SU-DHL-6 (cell line): ENCODE data around the gene DPH7.

Experiments
- H2AFZ ChIP-seq: fragments of 200-600 bp; sonication (generic); 2 replicates; pipeline ENCODE4 v1.6.1; 2014; ENCODE audit warnings: low read depth, mild to moderate bottlenecking, moderate library complexity, mixed read lengths, antibody characterized with exemption, low read length; ENCODE audit not compliant: severe bottlenecking
- H3F3A ChIP-seq: fragments of 200-600 bp; shearing (Covaris generic); 2 replicates; pipeline ENCODE4 v1.6.0; 2016; ENCODE audit warnings: antibody characterized with exemption, mild to moderate bottlenecking; ENCODE audit not compliant: insufficient read depth
- H3K27ac ChIP-seq: fragments of 200-600 bp; sonication (generic); 2 replicates; pipeline ENCODE4 v1.5.1; 2016; ENCODE audit warnings: low read depth, mild to moderate bottlenecking, low read length, moderate library complexity, mixed read lengths
- H3K27me3 ChIP-seq: fragments of 200-600 bp; sonication (generic), shearing (Covaris generic); 2 replicates; pipeline ENCODE4 v1.6.0; 2014; ENCODE audit warnings: mild to moderate bottlenecking, low read length
- H3K36me3 ChIP-seq: fragments of 200-600 bp; sonication (generic); 2 replicates; pipeline ENCODE4 v1.6.1; 2014; ENCODE audit warnings: mild to moderate bottlenecking, low read length, mixed read lengths
- H3K4me2 ChIP-seq: fragments of 300-600, 200-600 bp; shearing (Covaris generic), sonication (generic); 2 replicates; pipeline ENCODE4 v1.6.0; 2014; ENCODE audit warnings: low read length, low read depth, mild to moderate bottlenecking; ENCODE audit not compliant: poor library complexity, severe bottlenecking
- H3K4me3 ChIP-seq: fragments of 200-600 bp; sonication (generic); 2 replicates; pipeline ENCODE4 v1.5.1; 2014; ENCODE audit warnings: antibody characterized with exemption, low read length, mild to moderate bottlenecking, mixed read lengths; ENCODE audit not compliant: insufficient read depth, poor library complexity, severe bottlenecking
- H3K79me2 ChIP-seq: fragments of 200-600 bp; sonication (generic); 2 replicates; pipeline ENCODE4 v1.6.1; 2014; ENCODE audit warnings: mild to moderate bottlenecking, low read length, moderate library complexity; ENCODE audit not compliant: insufficient read depth
- H3K9ac ChIP-seq: fragments of 200-600 bp; sonication (generic); 2 replicates; pipeline ENCODE4 v1.7.0; 2014; ENCODE audit warnings: mild to moderate bottlenecking, low read length
- H3K9me2 ChIP-seq: fragments of 200-600 bp; sonication (generic); replicated peaks from 2 replicates; pipeline ENCODE4 v1.6.1; 2014; ENCODE audit warnings: low read length; ENCODE audit not compliant: insufficient read depth
- H3K9me3 ChIP-seq: fragments of 200-600 bp; sonication (generic); 2 replicates; pipeline ENCODE4 v1.6.1; 2014; ENCODE audit warnings: low read length, mixed read lengths; ENCODE audit not compliant: insufficient read depth
- H4K20me1 ChIP-seq: fragments of 200-600 bp; sonication (generic); 2 replicates; pipeline ENCODE4 v1.6.1; 2014; ENCODE audit warnings: low read depth, mild to moderate bottlenecking, antibody characterized with exemption, low read length, moderate library complexity, mixed read lengths
- EZH2phosphoT487 ChIP-seq: fragments of 200-600 bp; sonication (generic), shearing (Covaris generic); conservative IDR thresholded peaks from 2 replicates; pipeline ENCODE4 v1.6.1; 2018; ENCODE audit warnings: mild to moderate bottlenecking, antibody characterized with exemption, low read length, moderate library complexity, mixed read lengths
- TF ChIP-seq, protein P1 (sequence below): fragments of 200-600 bp; sonication (generic); IDR thresholded peaks from one replicate; pipeline ENCODE4 v1.5.1; 2017; ENCODE audit warnings: antibody characterized with exemption, mild to moderate bottlenecking, low read length, moderate library complexity; ENCODE audit not compliant: insufficient read depth, poor library complexity, severe bottlenecking

Gene DPH7

GRCh38 chr9:137589441-137590122 is 10.9 kb upstream of the DPH7 start:
- H3K36me3 ChIP-seq, result no peaks in the 10 kb centered on the region
- 0 out of 2 replicates have a peak, but pooled peaks cover 3% of the 10 kb centered on the region for H4K20me1 ChIP-seq
- H3K4me3 ChIP-seq, result peak overlapping the region; percentile 52
- no peak overlapping the region; the same call in 1 of the 2 replicates for H3K27ac ChIP-seq
- peak overlapping the region; percentile 54 for H3K4me2 ChIP-seq
- H3F3A ChIP-seq, result no peaks in the 10 kb centered on the region
- TF ChIP-seq, protein P1, sequence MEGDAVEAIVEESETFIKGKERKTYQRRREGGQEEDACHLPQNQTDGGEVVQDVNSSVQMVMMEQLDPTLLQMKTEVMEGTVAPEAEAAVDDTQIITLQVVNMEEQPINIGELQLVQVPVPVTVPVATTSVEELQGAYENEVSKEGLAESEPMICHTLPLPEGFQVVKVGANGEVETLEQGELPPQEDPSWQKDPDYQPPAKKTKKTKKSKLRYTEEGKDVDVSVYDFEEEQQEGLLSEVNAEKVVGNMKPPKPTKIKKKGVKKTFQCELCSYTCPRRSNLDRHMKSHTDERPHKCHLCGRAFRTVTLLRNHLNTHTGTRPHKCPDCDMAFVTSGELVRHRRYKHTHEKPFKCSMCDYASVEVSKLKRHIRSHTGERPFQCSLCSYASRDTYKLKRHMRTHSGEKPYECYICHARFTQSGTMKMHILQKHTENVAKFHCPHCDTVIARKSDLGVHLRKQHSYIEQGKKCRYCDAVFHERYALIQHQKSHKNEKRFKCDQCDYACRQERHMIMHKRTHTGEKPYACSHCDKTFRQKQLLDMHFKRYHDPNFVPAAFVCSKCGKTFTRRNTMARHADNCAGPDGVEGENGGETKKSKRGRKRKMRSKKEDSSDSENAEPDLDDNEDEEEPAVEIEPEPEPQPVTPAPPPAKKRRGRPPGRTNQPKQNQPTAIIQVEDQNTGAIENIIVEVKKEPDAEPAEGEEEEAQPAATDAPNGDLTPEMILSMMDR, result no peak
- no peak for TF ChIP-seq EZH2phosphoT487
- peak overlapping the region; percentile 69 for H3K9ac ChIP-seq
- no peaks in the 10 kb centered on the region for H3K9me2 ChIP-seq
- H3K9me3 ChIP-seq, result no peaks in the 10 kb centered on the region
- no peaks in the 10 kb centered on the region; the same call in 1 of the 2 replicates for H3K79me2 ChIP-seq
- H2AFZ ChIP-seq, result no peak overlapping the region
- no peaks in the 10 kb centered on the region for H3K27me3 ChIP-seq

GRCh38 chr9:137588891-137589290 is 10.2 kb upstream of the DPH7 start:
- H3K9ac ChIP-seq, result peak overlapping the region; percentile 69
- TF ChIP-seq, protein P1, result no peak
- no peak for TF ChIP-seq EZH2phosphoT487
- H3K9me2 ChIP-seq, result no peaks in the 10 kb centered on the region
- no peak overlapping the region for H3K27ac ChIP-seq
- 0 out of 2 replicates have a peak, but pooled peaks cover 3% of the 10 kb centered on the region for H4K20me1 ChIP-seq
- H3K9me3 ChIP-seq, result no peaks in the 10 kb centered on the region
- H2AFZ ChIP-seq, result no peak overlapping the region
- H3K27me3 ChIP-seq, result no peaks in the 10 kb centered on the region
- no peaks in the 10 kb centered on the region for H3K36me3 ChIP-seq
- peak overlapping the region; percentile 52 for H3K4me3 ChIP-seq
- peak overlapping the region; percentile 54 for H3K4me2 ChIP-seq
- H3K79me2 ChIP-seq, result no peaks in the 10 kb centered on the region; the same call in 1 of the 2 replicates
- no peaks in the 10 kb centered on the region for H3F3A ChIP-seq

DNA sequence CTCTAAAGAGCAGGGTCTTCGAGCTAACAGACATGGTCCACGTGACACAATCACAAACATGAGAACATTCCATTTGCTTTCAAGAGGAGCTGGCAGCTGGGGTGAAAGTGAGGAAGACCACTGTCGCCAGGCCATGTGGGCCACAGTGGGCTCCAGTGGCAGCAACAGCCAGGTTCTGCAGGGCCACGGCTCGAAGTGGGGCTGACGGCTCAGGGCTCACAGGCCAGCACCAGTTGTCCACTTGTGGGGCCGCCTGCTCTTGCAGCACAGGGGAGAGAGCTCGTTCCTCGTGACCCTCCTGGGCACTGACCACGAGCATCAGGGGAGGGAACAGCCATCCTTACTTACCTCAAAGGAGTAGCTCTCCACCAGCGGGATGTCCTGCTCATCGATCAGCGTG is 9.6 kb upstream of the DPH7 start:
- Histone ChIP-seq H3K27ac (no peak overlapping the region), H3K4me2 (no peak overlapping the region)

More for the DNA sequence above, 9.6 kb upstream of the DPH7 start:
- H3K9me2 ChIP-seq, result no peaks in the 10 kb centered on the region
- TF ChIP-seq EZH2phosphoT487, result no peak
- TF ChIP-seq, protein P1, result no peak
- no peaks in the 10 kb centered on the region for H3K36me3 ChIP-seq
- no peak overlapping the region for H2AFZ ChIP-seq
- no peaks in the 10 kb centered on the region; the same call in 1 of the 2 replicates for H3K79me2 ChIP-seq
- 0 out of 2 replicates have a peak, but pooled peaks cover 3% of the 10 kb centered on the region for H4K20me1 ChIP-seq
- H3K9ac ChIP-seq, result no peak overlapping the region; the same call in 1 of the 2 replicates
- no peaks in the 10 kb centered on the region for H3K27me3 ChIP-seq
- no peak overlapping the region for H3K4me3 ChIP-seq
- no peaks in the 10 kb centered on the region for H3F3A ChIP-seq
- no peaks in the 10 kb centered on the region for H3K9me3 ChIP-seq
